ENCODE results near the gene STARD9.
"Not testable (repeated sequence)": the region's sequence is repeated elsewhere in the genome, so short reads cannot be mapped to it uniquely, and the experiment has no call there.

The STARD9 gene

GRCh38 chr15:42575188-42576039, at the start of gene STARD9:
Gene STARD9 (plus strand): TSS chr15:42575606. CDS start chr15:42575716, 110 bp downstream.
- peak; percentile 93 for DNase-seq (ENCODE audit: low read depth)

GRCh38 chr15:42528970-42529369, 46.4 kb upstream of the STARD9 start:
- DNase-seq (ENCODE audit: low read depth), result no peak

GRCh38 chr15:42533246-42533645, 42.2 kb upstream of the STARD9 start:
- no peak for DNase-seq (ENCODE audit: low read depth)

GRCh38 chr15:42544853-42545629, 30.4 kb upstream of the STARD9 start:
- DNase-seq (ENCODE audit: low read depth), result no peak

GRCh38 chr15:42547918-42548248, 27.5 kb upstream of the STARD9 start:
- DNase-seq (ENCODE audit: low read depth), result no peak

GRCh38 chr15:42548249-42549031, 27.0 kb upstream of the STARD9 start, which contains the start of the genes HAUS2 and LRRC57:
Gene HAUS2 (plus strand): TSS chr15:42548838. CDS start chr15:42548873, 35 bp downstream.
Gene LRRC57 (minus strand): TSS chr15:42548793. CDS start chr15:42548434, 359 bp downstream.
- peak; percentile 82 for DNase-seq (ENCODE audit: low read depth)

DNA sequence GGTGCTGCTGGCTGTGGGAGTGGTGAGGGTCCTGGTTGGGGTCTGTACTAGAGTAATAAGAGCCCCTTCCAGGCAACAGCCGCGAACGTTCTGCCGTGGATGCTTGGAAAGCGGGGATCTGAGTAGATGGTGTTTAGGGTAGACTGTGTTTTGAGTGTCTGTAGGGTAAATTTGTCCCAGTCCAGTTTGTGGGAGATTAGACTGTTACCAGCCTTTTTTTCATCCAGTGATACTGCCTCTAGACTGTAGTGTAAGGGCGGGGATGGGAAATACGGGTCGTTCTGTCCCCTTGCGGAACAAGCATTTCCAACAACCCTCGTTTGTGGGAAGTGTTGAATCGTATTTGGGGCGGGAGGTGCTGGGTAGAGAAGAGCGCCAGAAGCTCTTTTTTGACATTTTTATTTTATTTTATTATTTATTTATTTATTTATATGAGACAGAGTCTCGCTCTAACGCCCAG, 26.3 kb upstream of the STARD9 start:
- DNase-seq (ENCODE audit: low read depth), result no peak

GRCh38 chr15:42549741-42550392, 25.5 kb upstream of the STARD9 start:
- no peak for DNase-seq (ENCODE audit: low read depth)

DNA sequence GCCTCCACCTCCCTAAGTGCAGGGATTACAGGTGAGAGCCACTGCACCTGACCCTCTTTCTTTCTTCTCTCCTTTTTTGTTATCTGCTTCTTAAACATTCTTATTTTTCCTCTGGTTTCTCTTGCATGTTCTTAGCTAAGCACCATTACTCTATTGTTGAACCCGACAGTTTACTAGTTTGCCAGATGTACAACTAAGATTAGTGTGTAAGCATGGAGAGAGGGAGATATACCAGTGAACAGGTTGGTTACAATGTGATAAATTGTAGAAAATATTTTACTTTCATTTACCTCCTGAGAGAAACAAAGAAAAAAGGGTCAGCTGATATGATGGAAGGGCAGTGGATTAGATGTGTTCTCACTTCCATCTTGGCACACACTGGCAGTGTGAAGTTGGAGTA, 21.9 kb upstream of the STARD9 start:
- DNase-seq (ENCODE audit: low read depth), result no peak

GRCh38 chr15:42556550-42557207, 18.7 kb upstream of the STARD9 start:
- DNase-seq (ENCODE audit: low read depth), result not testable (repeated sequence)

DNA sequence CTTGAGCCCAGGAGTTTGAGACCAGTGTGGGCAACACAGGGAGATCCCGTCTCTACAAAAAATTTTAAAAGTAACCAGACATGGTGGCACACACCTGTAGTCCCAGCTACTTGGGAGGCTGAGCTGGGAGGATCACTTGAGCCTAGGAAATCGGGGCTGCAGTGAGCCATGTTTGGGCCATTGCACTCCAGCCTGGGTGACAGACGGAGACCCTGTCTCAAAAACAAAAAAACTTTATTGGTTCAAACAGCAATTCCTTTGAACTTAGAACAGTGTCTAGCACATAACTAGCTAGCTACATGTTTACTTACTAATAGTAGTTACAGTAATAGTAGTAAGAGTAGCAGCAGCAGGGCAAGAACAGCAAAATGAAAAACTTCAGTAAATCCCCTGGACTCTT, 16.7 kb upstream of the STARD9 start:
- DNase-seq (ENCODE audit: low read depth), result no peak

GRCh38 chr15:42576040-42576594, 711 bp downstream of the STARD9 start:
- DNase-seq (ENCODE audit: low read depth), result no peak

DNA sequence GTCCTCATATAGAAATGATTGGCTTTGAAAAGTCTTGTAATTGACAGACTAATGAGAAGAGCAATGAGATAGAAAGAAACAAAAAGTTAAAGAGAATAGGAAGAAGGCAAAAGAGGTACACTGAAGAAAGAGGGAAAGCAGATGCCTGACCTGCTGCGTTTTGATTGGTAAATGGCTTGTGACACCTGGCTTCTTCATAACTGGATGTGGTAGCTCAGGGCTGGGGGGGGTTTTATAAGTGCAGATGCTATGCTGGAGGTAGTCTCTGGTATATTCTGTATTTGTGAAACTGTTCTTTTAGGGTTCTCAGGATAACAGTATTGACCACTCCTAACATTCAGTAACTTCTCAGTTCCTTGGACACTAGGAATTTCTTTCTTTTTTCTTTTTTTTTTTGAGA, 1.4 kb downstream of the STARD9 start:
- DNase-seq (ENCODE audit: low read depth), result no peak

GRCh38 chr15:42577514-42578031, 2.2 kb downstream of the STARD9 start:
- DNase-seq (ENCODE audit: low read depth), result no peak

DNA sequence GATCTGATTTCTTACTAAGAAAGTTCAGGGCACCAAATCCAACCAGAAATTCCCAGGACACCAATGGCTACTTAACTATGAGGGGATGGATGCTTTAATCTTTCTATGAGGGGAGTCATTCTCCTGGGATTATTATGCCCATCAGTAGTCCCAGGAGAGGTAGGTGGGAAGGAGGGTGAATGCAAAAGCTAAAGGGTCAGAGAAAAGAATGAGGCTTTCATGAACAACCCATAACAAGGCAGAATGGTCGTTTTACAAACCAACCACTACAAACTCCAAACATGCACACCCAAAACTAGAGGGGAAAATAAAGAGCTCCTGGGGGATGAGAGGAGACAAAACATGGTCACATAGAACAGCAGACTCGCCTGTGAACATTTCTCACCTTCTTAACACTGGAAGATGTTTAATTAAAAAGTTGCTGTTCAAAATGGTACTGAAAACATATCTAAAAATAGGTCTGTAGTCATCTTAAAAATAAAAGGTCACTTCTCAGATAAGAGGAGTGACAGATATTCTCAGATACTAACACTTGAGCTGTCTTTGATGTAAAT, 3.7 kb downstream of the STARD9 start:
- no peak for DNase-seq (ENCODE audit: low read depth)

DNA sequence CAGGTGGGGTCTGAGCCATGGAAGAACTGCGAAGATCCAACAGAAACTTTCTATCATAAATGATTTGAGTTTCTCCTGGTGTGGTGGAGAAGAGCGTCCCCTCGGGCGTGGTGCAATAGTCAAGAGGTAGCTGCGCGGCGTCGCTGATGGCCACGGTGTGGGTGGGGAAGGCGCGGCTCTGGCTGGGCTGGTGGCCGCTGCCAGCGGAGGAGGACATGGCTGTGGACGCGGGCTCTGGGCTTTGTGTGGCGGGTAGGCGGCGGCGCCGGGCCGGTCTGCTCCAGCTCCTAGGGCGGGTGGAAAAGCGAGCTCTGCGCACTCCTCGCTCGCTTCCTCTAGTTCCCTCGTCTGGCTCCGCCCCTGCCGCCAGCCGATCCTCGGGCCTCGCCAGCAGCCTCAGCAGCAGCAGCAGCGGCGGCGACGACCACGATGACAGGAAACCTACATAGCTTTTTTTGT, 5.9 kb downstream of the STARD9 start:
- DNase-seq (ENCODE audit: low read depth), result peak; percentile 66

DNA sequence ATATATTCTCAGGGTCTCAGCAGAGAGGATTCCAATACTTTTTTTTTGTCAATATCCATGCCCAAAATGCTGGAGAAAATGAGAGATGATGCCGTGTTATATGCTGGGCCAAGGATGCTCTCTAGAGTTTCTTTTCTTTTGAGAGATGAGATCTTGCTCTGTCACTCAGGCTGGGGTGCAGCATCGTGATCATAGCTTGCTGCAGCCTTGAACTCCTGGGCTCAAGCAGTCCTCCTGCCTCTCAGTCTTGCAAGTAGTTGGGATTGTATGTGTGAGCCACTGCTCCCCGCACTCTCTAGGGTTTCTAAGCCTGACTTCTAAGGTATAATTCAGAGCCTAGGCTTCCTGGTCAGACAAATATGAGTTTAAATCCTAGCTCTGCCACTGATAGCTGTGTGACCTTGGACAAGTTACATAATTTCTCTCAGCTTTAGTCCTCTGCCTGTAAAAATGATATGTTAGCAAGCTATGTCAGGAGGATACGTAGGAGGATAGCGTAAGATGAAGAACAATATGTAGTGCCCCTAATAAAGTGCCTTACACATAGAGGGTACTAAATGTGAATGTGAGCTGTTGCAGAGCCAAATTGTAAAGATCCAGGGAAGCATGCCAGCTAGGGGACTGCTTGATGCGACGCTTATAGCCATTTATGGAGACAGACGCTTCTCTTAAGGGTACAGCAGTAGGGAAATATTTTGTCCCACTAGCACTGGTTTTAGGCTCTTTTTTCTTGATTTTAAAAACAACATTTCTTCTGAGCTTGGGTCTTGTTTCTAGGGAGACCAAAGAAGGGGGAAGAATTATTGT, 7.4 kb downstream of the STARD9 start:
- no peak for DNase-seq (ENCODE audit: low read depth)

- DNase-seq (ENCODE audit: low read depth), result no peak
Measured at GRCh38 chr15:42584031-42584765, 8.8 kb downstream of the STARD9 start.

All from activated T-cell treated with anti-CD3 and anti-CD28 coated beads for 24 hours (primary cell).